GM12874 (cell line): ENCODE measurements around the gene MDFIC.

Experiments used
- TF ChIP-seq, protein P1 (sequence below): IDR thresholded peaks from 2 replicates; pipeline ENCODE4 v1.5.1; 2011; ENCODE audit warnings: low read depth, mild to moderate bottlenecking, control low read depth, low read length, moderate library complexity; ENCODE audit not compliant: insufficient read depth

The MDFIC gene

DNA sequence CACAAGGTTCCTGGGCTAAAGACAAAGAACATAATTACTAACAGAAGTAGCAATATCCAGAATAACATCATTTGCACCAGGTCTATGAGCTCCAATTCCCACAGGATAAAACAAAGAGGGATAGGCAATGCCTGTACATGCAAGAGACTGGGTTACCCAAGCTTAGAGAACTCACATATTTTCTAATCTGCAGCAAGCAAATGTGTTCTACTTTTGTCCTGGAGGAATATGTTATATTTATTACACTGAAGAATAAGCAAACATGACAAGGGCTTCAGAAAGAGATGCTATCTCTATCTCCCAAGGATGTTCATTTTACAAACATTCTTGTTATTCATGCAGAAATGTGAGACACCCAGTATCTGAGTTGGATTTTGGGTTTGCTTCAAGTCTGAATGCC, 118.6 kb downstream of the MDFIC start:
- TF ChIP-seq, protein P1, sequence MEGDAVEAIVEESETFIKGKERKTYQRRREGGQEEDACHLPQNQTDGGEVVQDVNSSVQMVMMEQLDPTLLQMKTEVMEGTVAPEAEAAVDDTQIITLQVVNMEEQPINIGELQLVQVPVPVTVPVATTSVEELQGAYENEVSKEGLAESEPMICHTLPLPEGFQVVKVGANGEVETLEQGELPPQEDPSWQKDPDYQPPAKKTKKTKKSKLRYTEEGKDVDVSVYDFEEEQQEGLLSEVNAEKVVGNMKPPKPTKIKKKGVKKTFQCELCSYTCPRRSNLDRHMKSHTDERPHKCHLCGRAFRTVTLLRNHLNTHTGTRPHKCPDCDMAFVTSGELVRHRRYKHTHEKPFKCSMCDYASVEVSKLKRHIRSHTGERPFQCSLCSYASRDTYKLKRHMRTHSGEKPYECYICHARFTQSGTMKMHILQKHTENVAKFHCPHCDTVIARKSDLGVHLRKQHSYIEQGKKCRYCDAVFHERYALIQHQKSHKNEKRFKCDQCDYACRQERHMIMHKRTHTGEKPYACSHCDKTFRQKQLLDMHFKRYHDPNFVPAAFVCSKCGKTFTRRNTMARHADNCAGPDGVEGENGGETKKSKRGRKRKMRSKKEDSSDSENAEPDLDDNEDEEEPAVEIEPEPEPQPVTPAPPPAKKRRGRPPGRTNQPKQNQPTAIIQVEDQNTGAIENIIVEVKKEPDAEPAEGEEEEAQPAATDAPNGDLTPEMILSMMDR = no peak

DNA sequence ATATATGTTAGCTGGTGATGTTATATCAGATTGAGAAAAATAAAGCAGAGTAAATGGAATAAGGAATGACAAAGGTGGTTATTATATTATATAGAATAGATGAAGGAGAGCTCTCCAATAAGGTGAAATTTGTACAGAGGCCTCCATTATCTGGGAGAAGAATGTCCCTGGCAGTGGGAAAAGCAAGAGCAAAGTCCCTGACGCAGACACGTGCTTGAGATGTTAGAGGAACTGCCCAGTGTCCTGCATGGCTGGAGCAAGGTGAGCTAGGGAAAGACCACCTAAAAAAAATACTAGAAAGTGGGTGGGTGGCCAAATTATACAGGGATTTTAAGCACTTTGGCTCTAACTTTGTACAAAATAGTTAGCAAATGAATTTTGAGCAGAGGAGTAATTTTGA, 120.7 kb downstream of the MDFIC start:
- TF ChIP-seq, protein P1 = no peak

DNA sequence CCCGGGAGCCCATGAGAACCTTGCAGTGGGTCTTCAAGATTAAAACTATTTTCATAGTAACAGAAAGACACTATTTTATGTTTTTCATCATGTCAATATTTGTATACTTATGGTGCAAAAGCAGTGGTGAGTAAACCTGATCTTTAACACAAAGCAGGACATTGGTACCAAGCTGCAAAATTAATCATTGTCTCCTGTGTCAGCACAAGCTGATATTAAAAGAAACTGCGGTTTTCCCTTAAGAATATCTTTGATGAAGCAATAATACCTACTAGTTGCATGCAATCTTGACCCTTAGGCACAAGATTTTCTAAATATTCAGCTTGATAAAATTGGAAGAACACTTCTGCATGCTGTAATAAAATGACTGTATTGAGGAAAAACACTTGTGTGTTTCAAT, 121.7 kb downstream of the MDFIC start:
- TF ChIP-seq, protein P1 = no peak

DNA sequence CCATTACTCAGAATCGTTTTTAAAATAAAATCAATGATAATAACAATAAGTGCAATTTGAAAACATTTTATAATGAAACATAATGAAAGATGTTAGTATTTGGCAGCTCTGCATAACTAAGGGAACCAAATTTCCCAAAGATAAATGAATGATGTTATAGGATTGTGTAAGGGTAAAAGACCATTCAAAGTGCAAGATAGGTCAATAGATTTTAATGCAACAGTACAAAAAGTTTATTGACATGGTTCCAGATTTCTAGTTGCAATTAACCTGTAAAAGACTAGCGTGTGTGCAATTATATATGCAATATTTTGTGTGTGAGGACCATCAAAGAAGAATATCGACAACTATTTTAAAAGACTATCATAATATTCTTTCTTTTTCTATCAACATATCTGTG, 122.3 kb downstream of the MDFIC start:
- TF ChIP-seq, protein P1 = no peak

DNA sequence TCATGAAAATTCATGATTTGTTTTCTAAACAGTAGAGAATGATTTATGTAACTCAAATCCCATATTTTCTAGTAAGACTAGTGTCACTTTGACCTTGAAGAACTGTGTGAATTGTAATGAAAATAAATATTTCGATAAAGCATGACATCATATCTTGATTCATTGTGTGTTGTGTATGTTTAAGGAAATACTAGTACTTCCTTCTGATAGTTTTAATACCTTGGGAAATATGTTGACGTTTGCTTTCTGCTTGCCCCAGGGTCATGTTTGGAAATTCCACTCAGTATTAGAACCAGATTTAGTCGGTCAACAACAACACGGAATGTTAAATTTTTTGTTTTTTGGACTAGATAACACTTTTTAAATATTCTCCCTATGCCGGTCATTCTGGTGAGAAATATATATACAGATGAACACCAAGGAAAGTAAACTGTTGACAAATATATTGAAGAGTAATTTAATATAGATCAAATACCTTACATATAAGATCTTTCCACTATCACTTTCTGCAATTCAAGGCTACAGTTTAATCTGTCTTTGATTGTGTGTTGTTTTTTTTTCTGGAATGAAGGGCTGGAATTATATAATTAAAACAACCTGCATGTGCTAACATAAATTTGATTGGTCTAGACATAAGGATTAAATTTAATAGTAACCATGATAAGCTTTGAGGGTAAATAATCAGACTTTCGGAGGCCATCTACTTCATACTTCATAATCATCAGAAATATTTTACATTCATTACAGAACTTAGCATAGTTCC, 126.2 kb downstream of the MDFIC start:
- TF ChIP-seq, protein P1 = no peak

DNA sequence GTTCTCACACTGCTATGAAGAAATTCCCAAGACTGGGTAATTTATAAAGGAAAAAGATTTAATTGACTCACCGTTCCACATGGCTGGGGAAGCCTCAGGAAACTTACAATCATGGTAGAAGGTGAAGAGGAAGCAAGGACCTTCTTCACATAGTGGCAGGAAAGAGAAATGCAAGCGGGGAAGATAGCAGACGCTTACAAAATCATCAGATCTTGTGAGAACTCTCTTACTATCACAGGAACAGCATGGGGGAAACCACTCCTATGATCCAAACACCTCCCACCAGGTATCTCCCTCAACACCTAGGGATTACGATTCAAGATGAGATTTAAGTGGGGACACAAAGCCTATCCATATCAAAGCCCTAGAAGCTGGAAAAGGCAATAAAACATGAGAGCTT, 130.8 kb downstream of the MDFIC start:
- TF ChIP-seq, protein P1 = no peak

DNA sequence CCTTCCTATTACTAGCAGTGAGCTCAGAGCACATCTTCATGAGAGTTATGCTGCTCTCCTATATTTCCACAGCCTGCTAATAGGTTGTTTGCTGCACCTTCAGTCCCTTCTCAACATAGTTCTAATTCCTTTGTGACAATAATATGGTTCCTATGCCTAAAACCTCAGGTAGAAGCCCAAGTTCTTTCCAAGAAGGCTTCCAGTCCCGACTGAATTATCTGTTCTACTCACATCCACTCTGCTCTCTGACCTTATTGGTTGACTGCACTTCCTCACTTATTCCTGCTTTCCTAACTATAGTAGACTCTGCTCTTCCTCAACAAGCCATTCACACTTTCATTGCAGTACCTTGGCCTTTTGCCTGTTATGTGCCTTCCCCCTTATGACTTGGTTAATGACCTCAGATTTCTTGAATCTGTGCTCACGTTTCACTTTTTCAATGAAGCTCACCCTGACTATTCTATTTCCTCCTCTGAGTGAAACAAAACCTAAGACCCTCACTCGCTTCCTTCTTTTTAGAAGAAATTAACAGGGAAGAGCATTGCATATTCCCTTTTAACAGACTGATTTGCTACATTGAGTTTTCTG, 132.7 kb downstream of the MDFIC start:
- TF ChIP-seq, protein P1 = no peak
